ENCODE data around the gene MFRP.

DNA sequence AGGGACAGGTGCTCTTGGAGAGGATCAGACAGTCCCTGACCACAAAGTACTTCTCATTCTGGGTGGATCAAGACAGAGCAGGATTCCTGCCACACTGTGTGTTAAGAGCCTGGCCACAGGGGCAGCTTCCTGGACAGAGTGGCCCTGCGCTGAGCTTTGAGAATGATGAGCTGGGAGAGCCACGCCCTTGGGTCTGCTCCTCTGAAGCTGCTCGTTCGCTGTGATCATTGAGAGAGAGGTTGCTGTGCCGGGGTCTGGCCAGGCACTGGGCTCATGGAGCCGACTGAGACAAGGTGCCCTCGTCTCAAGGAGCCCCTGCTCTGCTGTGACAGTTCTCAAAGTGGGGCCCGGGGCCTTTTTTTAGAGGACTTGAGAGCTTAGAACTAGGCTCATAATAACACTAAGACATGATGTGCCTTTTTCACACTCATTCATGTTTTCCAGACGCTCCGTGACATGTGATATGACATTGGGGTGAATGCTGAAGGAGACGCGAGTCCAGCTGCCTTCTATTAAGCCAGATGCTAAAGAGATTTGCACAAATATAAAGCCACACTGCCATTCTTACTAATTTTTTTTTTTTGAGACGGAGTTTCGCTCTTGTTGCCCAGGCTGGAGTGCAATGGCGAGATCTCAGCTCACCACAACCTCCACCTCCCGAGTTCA is 1.6 kb upstream of the MFRP start:
- TF ChIP-seq, protein P1, sequence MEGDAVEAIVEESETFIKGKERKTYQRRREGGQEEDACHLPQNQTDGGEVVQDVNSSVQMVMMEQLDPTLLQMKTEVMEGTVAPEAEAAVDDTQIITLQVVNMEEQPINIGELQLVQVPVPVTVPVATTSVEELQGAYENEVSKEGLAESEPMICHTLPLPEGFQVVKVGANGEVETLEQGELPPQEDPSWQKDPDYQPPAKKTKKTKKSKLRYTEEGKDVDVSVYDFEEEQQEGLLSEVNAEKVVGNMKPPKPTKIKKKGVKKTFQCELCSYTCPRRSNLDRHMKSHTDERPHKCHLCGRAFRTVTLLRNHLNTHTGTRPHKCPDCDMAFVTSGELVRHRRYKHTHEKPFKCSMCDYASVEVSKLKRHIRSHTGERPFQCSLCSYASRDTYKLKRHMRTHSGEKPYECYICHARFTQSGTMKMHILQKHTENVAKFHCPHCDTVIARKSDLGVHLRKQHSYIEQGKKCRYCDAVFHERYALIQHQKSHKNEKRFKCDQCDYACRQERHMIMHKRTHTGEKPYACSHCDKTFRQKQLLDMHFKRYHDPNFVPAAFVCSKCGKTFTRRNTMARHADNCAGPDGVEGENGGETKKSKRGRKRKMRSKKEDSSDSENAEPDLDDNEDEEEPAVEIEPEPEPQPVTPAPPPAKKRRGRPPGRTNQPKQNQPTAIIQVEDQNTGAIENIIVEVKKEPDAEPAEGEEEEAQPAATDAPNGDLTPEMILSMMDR (IDR thresholded peaks at IDR 0.05) = no peak
- TF ChIP-seq POLR2A (IDR thresholded peaks at IDR 0.05) (no peak), POLR2AphosphoS5 (IDR thresholded peaks at IDR 0.05) (no peak)
